Measurements from ENCODE around the gene SLC13A4. TPM values are rescaled to one million over a fixed set of nuclear protein-coding genes. Genes with fewer than 3 reads are reported as not detected.

The SLC13A4 gene
- total and polyA plus RNA-seq, 2 of the 13 experiments (the other 11 are each of a cell fraction or from before 2014, with no cell fraction given) = 0.04 TPM; not detected in 1

DNA sequence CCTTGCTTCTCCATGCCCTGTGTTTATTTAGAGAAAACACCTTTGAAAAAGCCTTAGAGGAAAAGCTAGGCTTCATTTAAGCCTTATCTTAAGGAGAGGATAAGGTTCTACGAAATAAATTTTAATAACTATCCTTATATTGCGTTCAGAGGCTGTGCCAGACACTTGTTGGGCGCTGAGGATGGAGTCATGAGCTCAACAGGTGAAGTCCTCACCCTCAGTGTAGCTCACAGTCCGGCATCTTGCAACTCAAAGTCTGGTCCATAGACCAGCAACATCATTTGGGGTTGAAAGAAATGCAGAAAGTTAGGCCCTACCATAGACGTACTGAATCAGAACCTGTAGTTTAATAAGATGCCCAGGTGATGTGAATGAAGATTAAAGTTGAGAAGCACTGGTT, 69.4 kb downstream of the SLC13A4 start:
- no TSS peak for BruUV-seq (replicated peaks)
- POLR2A ChIA-PET = no interaction called here
- WGBS (ENCODE audit: low lambda C conversion rate) = 62% methylated on average over 5 of the region's 5 CpGs

More for the DNA sequence above, 69.4 kb downstream of the SLC13A4 start:
- in situ Hi-C loops (cut with HindIII; ENCODE audit: extremely low pct_ligation_motif_present, low pct_unique_long_range_greater_than_20kb) = no loop called here
- H3K4me2 ChIP-seq (ENCODE audit: low read depth, low read length) = no peak overlapping the region
- TF ChIP-seq CAMTA2 (CRISPR knock-in tag; IDR thresholded peaks at IDR 0.05; ENCODE audit: borderline replicate concordance) = no peak
- no peak for TF ChIP-seq ZNF225 (CRISPR knock-in tag; IDR thresholded peaks at IDR 0.05)
- TF ChIP-seq SRY (CRISPR knock-in tag; IDR thresholded peaks at IDR 0.05) = no peak
- no peak for TF ChIP-seq ZNF772 (CRISPR knock-in tag; IDR thresholded peaks at IDR 0.05)
- TF ChIP-seq, protein P1, sequence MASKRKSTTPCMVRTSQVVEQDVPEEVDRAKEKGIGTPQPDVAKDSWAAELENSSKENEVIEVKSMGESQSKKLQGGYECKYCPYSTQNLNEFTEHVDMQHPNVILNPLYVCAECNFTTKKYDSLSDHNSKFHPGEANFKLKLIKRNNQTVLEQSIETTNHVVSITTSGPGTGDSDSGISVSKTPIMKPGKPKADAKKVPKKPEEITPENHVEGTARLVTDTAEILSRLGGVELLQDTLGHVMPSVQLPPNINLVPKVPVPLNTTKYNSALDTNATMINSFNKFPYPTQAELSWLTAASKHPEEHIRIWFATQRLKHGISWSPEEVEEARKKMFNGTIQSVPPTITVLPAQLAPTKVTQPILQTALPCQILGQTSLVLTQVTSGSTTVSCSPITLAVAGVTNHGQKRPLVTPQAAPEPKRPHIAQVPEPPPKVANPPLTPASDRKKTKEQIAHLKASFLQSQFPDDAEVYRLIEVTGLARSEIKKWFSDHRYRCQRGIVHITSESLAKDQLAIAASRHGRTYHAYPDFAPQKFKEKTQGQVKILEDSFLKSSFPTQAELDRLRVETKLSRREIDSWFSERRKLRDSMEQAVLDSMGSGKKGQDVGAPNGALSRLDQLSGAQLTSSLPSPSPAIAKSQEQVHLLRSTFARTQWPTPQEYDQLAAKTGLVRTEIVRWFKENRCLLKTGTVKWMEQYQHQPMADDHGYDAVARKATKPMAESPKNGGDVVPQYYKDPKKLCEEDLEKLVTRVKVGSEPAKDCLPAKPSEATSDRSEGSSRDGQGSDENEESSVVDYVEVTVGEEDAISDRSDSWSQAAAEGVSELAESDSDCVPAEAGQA (IDR thresholded peaks at IDR 0.05; ENCODE audit: low read depth) = no peak
- TF ChIP-seq, protein P1 (CRISPR knock-in tag; IDR thresholded peaks at IDR 0.05; ENCODE audit: borderline replicate concordance) = no peak
- TF ChIP-seq, protein P2, sequence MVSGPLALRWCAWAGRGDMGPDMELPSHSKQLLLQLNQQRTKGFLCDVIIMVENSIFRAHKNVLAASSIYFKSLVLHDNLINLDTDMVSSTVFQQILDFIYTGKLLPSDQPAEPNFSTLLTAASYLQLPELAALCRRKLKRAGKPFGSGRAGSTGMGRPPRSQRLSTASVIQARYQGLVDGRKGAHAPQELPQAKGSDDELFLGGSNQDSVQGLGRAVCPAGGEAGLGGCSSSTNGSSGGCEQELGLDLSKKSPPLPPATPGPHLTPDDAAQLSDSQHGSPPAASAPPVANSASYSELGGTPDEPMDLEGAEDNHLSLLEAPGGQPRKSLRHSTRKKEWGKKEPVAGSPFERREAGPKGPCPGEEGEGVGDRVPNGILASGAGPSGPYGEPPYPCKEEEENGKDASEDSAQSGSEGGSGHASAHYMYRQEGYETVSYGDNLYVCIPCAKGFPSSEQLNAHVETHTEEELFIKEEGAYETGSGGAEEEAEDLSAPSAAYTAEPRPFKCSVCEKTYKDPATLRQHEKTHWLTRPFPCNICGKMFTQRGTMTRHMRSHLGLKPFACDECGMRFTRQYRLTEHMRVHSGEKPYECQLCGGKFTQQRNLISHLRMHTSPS (CRISPR knock-in tag; IDR thresholded peaks at IDR 0.05; ENCODE audit: low read depth) = no peak
- TF ChIP-seq CENPX (CRISPR knock-in tag; IDR thresholded peaks at IDR 0.05) = no peak
- TF ChIP-seq ZNF253 (CRISPR knock-in tag; IDR thresholded peaks at IDR 0.05; ENCODE audit: borderline replicate concordance) = no peak
- TF ChIP-seq IRX3 (CRISPR knock-in tag; IDR thresholded peaks at IDR 0.05; ENCODE audit: borderline replicate concordance, low read depth) = no peak
- TF ChIP-seq, protein P3, sequence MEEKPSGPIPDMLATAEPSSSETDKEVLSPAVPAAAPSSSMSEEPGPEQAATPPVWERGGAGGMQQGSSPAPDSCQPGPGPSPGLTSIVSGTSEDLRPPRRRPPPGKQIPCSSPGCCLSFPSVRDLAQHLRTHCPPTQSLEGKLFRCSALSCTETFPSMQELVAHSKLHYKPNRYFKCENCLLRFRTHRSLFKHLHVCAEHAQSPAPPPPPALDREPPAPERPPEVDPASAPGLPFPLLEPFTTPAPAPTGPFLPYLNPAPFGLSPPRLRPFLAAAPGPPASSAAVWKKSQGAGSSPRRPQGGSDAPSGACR (CRISPR knock-in tag; IDR thresholded peaks at IDR 0.05) = no peak
- TF ChIP-seq AKAP8 (CRISPR knock-in tag; IDR thresholded peaks at IDR 0.05) = no peak
- TF ChIP-seq, protein P4, sequence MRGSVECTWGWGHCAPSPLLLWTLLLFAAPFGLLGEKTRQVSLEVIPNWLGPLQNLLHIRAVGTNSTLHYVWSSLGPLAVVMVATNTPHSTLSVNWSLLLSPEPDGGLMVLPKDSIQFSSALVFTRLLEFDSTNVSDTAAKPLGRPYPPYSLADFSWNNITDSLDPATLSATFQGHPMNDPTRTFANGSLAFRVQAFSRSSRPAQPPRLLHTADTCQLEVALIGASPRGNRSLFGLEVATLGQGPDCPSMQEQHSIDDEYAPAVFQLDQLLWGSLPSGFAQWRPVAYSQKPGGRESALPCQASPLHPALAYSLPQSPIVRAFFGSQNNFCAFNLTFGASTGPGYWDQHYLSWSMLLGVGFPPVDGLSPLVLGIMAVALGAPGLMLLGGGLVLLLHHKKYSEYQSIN (CRISPR knock-in tag; IDR thresholded peaks at IDR 0.05; ENCODE audit: borderline replicate concordance) = no peak
- TF ChIP-seq ZNF672 (CRISPR knock-in tag; IDR thresholded peaks at IDR 0.05) = no peak
- no peaks in the 10 kb centered on the region for H3K36me3 ChIP-seq (replicated peaks in 1 of 2; ENCODE audit: control insufficient read depth in 1 of 2, insufficient read depth in 2 of 2, low read length in 2 of 2)
- CTCF ChIA-PET (ENCODE audit: low intra/inter-chr PET ratio, low total read pairs) = no interaction called here
- H3K27ac ChIP-seq (ENCODE audit: extremely low read length, insufficient read depth, low read length) = no peak overlapping the region
- H3K4me1 ChIP-seq (ENCODE audit: insufficient read depth, low read length) = peaks cover 13% of the 10 kb centered on the region
- no peaks in the 10 kb centered on the region; a peak in 1 of 5 replicates for H3K27me3 ChIP-seq (ENCODE audit: control insufficient read depth in 1 of 2, insufficient read depth in 2 of 2, low read length in 2 of 2)
- FAIRE-seq (no peak), ATAC-seq (no peak), DNase-seq (ENCODE audit: low spot score) (no peak)
- no peak overlapping the region for H3K9ac ChIP-seq (ENCODE audit: insufficient read depth, low read depth, low read length)
- H3K4me3 ChIP-seq (replicated peaks in 1 of 3; ENCODE audit: insufficient read depth in 1 of 3, low read depth in 2 of 3, low read length in 3 of 3) = no peak overlapping the region
- no peaks in the 10 kb centered on the region for H3K9me3 ChIP-seq (ENCODE audit: low read length)
- intact Hi-C loops (cut with micrococcal nuclease; ENCODE audit: unreplicated experiment) = no loop called here
- no peak overlapping the region for H2AFZ ChIP-seq (ENCODE audit: low read length)
- peaks cover 10% of the 10 kb centered on the region for H3K79me2 ChIP-seq (ENCODE audit: insufficient read depth, low read length)
- no peaks in the 10 kb centered on the region for H4K20me1 ChIP-seq (ENCODE audit: insufficient read depth, low read length)

Data from HepG2 (cell line).